IPS-18a (cell line): ENCODE results near the gene GOSR1.
"Not testable (repeated sequence)": the region's sequence is repeated elsewhere in the genome, so short reads cannot be mapped to it uniquely, and the experiment has no call there.

ENCODE experiments used
- H3K27ac ChIP-seq: one replicate; pipeline ENCODE4 v1.5.1; 2013; ENCODE audit warnings: low read length
- H3K27me3 ChIP-seq: one replicate; pipeline ENCODE4 v1.6.1; 2013; ENCODE audit warnings: mild to moderate bottlenecking, low read length; ENCODE audit not compliant: control insufficient read depth, insufficient read depth
- H3K36me3 ChIP-seq: one replicate; pipeline ENCODE4 v1.6.1; 2013; ENCODE audit warnings: low read depth, low read length; ENCODE audit not compliant: control insufficient read depth
- H3K4me1 ChIP-seq: one replicate; pipeline ENCODE4 v1.6.1; 2013; ENCODE audit warnings: low read depth, low read length; ENCODE audit not compliant: control insufficient read depth
- H3K4me3 ChIP-seq: one replicate; pipeline ENCODE4 v1.5.1; 2013; ENCODE audit warnings: low read length
- H3K9ac ChIP-seq: one replicate; pipeline ENCODE4 v1.6.1; 2013; ENCODE audit warnings: mild to moderate bottlenecking, low read length, moderate library complexity
- H3K9me3 ChIP-seq: one replicate; pipeline ENCODE4 v1.6.1; 2013; ENCODE audit warnings: low read depth, low read length; ENCODE audit not compliant: control insufficient read depth

GOSR1 gene

GRCh38 chr17:30506481-30506880, 29.3 kb downstream of the GOSR1 start:
- Histone ChIP-seq H3K9me3 (no peaks in the 10 kb centered on the region), H3K4me3 (no peak overlapping the region), H3K36me3 (peaks cover 32% of the 10 kb centered on the region), H3K4me1 (no peaks in the 10 kb centered on the region), H3K27ac (no peak overlapping the region), H3K27me3 (no peaks in the 10 kb centered on the region), H3K9ac (no peak overlapping the region)

- Histone ChIP-seq H3K4me3 (no peak overlapping the region), H3K9me3 (no peaks in the 10 kb centered on the region), H3K27ac (no peak overlapping the region), H3K4me1 (no peaks in the 10 kb centered on the region), H3K9ac (no peak overlapping the region), H3K36me3 (peaks cover 18% of the 10 kb centered on the region), H3K27me3 (no peaks in the 10 kb centered on the region)
Observed at GRCh38 chr17:30513346-30513745, 36.1 kb downstream of the GOSR1 start.

GRCh38 chr17:30514895-30515596, 37.8 kb downstream of the GOSR1 start:
- Histone ChIP-seq H3K4me3 (no peak overlapping the region), H3K36me3 (peaks cover 22% of the 10 kb centered on the region), H3K9me3 (no peaks in the 10 kb centered on the region), H3K27me3 (no peaks in the 10 kb centered on the region), H3K4me1 (no peaks in the 10 kb centered on the region), H3K27ac (no peak overlapping the region), H3K9ac (no peak overlapping the region)

GRCh38 chr17:30517786-30518185, 40.6 kb downstream of the GOSR1 start:
- Histone ChIP-seq H3K4me3 (no peak overlapping the region), H3K4me1 (no peaks in the 10 kb centered on the region), H3K9ac (no peak overlapping the region), H3K27ac (no peak overlapping the region), H3K27me3 (no peaks in the 10 kb centered on the region), H3K9me3 (peaks cover 4% of the 10 kb centered on the region), H3K36me3 (peaks cover 31% of the 10 kb centered on the region)

- Histone ChIP-seq H3K27me3 (no peaks in the 10 kb centered on the region), H3K36me3 (peaks cover 23% of the 10 kb centered on the region), H3K27ac (no peak overlapping the region), H3K9me3 (peaks cover 4% of the 10 kb centered on the region), H3K4me1 (no peaks in the 10 kb centered on the region), H3K4me3 (no peak overlapping the region), H3K9ac (no peak overlapping the region)
Observed at GRCh38 chr17:30519166-30519565, 42.0 kb downstream of the GOSR1 start.

GRCh38 chr17:30519707-30520106, 42.5 kb downstream of the GOSR1 start:
- no peak overlapping the region for H3K4me3 ChIP-seq
- peaks cover 4% of the 10 kb centered on the region for H3K9me3 ChIP-seq
- no peak overlapping the region for H3K27ac ChIP-seq
- H3K27me3 ChIP-seq, result no peaks in the 10 kb centered on the region
- no peaks in the 10 kb centered on the region for H3K4me1 ChIP-seq
- peaks cover 22% of the 10 kb centered on the region for H3K36me3 ChIP-seq
- H3K9ac ChIP-seq, result no peak overlapping the region

- no peaks in the 10 kb centered on the region for H3K4me1 ChIP-seq
- H3K27me3 ChIP-seq, result no peaks in the 10 kb centered on the region
- H3K27ac ChIP-seq, result no peak overlapping the region
- no peak overlapping the region for H3K4me3 ChIP-seq
- H3K36me3 ChIP-seq, result peaks cover 22% of the 10 kb centered on the region
- H3K9me3 ChIP-seq, result peaks cover 4% of the 10 kb centered on the region
- no peak overlapping the region for H3K9ac ChIP-seq
Observed at GRCh38 chr17:30520436-30520835, 43.2 kb downstream of the GOSR1 start.

GRCh38 chr17:30520882-30521281, 43.7 kb downstream of the GOSR1 start:
- Histone ChIP-seq H3K9me3 (peaks cover 4% of the 10 kb centered on the region), H3K27me3 (no peaks in the 10 kb centered on the region), H3K4me1 (no peaks in the 10 kb centered on the region), H3K36me3 (peaks cover 22% of the 10 kb centered on the region), H3K27ac (no peak overlapping the region), H3K9ac (no peak overlapping the region), H3K4me3 (no peak overlapping the region)

GRCh38 chr17:30521766-30522165, 44.6 kb downstream of the GOSR1 start:
- H3K27ac ChIP-seq, result no peak overlapping the region
- no peak overlapping the region for H3K4me3 ChIP-seq
- H3K27me3 ChIP-seq, result no peaks in the 10 kb centered on the region
- no peak overlapping the region for H3K9ac ChIP-seq
- H3K4me1 ChIP-seq, result no peaks in the 10 kb centered on the region
- peaks cover 22% of the 10 kb centered on the region for H3K36me3 ChIP-seq
- peaks cover 4% of the 10 kb centered on the region for H3K9me3 ChIP-seq

DNA sequence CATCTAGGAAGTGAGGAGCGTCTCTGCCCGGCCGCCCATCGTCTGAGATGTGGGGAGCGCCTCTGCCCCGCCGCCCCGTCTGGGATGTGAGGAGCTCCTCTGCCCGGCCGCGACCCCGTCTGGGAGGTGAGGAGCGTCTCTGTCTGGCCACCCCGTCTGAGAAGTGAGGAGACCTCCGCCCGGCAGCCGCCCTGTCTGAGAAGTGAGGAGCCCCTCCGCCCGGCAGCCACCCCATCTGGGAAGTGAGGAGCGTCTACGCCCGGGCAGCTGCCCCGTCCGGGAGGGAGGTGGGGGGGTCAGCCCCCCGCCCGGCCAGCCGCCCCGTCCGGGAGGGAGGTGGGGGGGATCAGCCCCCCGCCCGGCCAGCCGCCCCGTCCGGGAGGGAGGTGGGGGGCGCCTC, 46.0 kb downstream of the GOSR1 start:
- not testable (repeated sequence) for H3K4me1 ChIP-seq, H3K9ac ChIP-seq, H3K27ac ChIP-seq, H3K9me3 ChIP-seq, H3K4me3 ChIP-seq, H3K27me3 ChIP-seq
- peaks cover 22% of the 10 kb centered on the region for H3K36me3 ChIP-seq

DNA sequence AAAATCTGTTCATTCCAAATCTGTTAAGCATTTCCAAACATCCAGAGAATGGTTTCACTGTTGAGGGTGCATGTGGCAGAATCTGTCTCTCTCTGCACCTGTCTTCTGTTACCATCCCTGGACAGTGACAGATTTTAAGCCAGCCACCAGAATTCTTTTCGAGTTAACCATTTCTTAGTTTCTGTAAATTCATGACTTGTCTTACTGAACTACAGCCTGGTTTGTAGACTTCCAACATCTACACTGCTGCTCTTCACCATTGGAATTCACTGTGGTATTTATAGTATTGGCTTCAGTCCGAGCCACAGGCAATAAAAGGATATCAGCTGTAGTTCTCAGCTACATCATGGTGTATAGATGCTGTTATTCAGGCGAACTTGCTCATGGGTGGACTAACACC, 47.6 kb downstream of the GOSR1 start:
- no peak overlapping the region for H3K9ac ChIP-seq
- no peak overlapping the region for H3K4me3 ChIP-seq
- no peak overlapping the region for H3K27ac ChIP-seq
- H3K4me1 ChIP-seq, result no peaks in the 10 kb centered on the region
- H3K27me3 ChIP-seq, result no peaks in the 10 kb centered on the region
- H3K9me3 ChIP-seq, result peaks cover 4% of the 10 kb centered on the region
- H3K36me3 ChIP-seq, result peaks cover 18% of the 10 kb centered on the region

DNA sequence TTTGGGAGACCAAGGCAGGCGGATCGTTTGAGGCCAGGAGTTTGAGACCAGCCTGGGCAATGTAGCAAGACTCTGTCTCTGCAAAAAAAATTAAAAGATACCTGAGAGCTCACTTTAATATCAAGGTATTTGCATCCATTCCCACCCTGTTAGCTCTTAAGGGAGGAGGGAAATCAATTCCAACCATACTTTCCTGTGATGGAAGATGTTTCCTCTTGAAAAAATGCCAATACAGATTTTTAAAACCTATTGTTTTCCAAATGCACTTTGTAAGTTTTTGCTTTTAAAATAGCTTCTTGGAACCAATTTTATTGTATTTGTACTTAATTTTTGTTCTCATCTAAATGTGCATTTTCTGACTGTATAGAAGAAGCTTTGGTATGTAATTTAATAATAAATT, 49.2 kb downstream of the GOSR1 start:
- no peaks in the 10 kb centered on the region for H3K4me1 ChIP-seq
- no peak overlapping the region for H3K27ac ChIP-seq
- no peak overlapping the region for H3K9ac ChIP-seq
- peaks cover 8% of the 10 kb centered on the region for H3K36me3 ChIP-seq
- no peak overlapping the region for H3K4me3 ChIP-seq
- H3K27me3 ChIP-seq, result no peaks in the 10 kb centered on the region
- H3K9me3 ChIP-seq, result peaks cover 4% of the 10 kb centered on the region
